ENCODE results near the gene KCNQ1OT1.

DNA sequence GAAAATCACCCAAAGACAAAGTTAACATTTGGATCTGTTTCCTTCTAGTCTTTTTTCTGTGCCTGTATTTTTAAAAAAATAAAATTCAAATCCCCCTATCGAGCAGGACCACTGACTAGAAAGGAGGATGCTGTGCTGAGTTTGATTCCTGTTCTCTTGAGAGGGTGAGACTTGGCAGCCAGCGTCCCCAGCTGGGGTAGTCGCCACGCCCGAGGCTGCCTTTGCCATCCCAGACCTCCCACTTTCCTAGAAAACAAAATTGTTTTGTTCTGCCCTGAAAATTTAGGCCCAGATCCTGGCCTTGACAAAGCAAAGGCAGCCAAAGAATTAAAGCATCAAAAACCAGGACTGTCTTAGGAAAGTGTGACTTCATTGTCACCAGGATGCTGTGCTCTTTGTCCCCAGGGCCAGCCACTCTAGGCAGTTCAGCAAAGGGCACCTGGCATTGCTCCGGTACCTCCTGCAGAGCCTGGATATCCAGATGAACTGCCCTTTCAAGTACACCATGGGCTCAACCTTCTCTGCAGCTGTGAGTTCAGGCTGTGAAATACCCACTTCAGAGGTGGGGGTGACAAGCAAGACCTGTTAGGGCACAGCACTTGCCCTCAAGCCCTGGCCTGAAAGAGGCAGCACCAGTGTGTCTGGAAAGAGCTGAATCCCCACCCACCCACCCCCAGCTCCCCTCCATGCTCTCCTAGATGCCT lies 44.6 kb downstream of the KCNQ1OT1 start:
- TF ChIP-seq CTCF (IDR thresholded peaks at IDR 0.05) (no peak), OVOL2 (CRISPR knock-in tag; IDR thresholded peaks at IDR 0.05; ENCODE audit: borderline replicate concordance) (no peak), USF2 (CRISPR knock-in tag; IDR thresholded peaks at IDR 0.05) (no peak), TP53 (CRISPR knock-in tag; IDR thresholded peaks at IDR 0.05) (no peak), MAX (CRISPR knock-in tag; IDR thresholded peaks at IDR 0.05) (no peak), AFF4 (CRISPR knock-in tag; IDR thresholded peaks at IDR 0.05; ENCODE audit: borderline replicate concordance) (no peak), ZNF263 (CRISPR knock-in tag; IDR thresholded peaks at IDR 0.05; ENCODE audit: low read depth) (no peak), ARID4B (CRISPR knock-in tag; IDR thresholded peaks at IDR 0.05; ENCODE audit: borderline replicate concordance) (no peak), CBFB (CRISPR knock-in tag; IDR thresholded peaks at IDR 0.05; ENCODE audit: low read depth) (no peak), JUN (CRISPR knock-in tag; IDR thresholded peaks at IDR 0.05) (no peak)
- TF ChIP-seq, protein P1, sequence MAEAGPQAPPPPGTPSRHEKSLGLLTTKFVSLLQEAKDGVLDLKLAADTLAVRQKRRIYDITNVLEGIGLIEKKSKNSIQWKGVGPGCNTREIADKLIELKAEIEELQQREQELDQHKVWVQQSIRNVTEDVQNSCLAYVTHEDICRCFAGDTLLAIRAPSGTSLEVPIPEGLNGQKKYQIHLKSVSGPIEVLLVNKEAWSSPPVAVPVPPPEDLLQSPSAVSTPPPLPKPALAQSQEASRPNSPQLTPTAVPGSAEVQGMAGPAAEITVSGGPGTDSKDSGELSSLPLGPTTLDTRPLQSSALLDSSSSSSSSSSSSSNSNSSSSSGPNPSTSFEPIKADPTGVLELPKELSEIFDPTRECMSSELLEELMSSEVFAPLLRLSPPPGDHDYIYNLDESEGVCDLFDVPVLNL (CRISPR knock-in tag; IDR thresholded peaks at IDR 0.05; ENCODE audit: borderline replicate concordance, low read depth): no peak
